Stimulated activated CD4-positive, alpha-beta T cell treated with anti-CD3 and anti-CD28 coated beads, Interleukin-4, amount 100 ng/mL, for 48 hours (primary cell): Measurements from ENCODE around the gene KLK14.

Experiments
- DNase-seq, 2 donors: peaks; one replicate each; pipeline ENCODE4 v3.0.0-alpha.2; 2020; ENCODE audit warnings: low read depth in 2 of 2

The KLK14 gene

GRCh38 chr19:51044327-51044726 is 38.4 kb downstream of the KLK14 start:
- DNase-seq, result no peak

DNA sequence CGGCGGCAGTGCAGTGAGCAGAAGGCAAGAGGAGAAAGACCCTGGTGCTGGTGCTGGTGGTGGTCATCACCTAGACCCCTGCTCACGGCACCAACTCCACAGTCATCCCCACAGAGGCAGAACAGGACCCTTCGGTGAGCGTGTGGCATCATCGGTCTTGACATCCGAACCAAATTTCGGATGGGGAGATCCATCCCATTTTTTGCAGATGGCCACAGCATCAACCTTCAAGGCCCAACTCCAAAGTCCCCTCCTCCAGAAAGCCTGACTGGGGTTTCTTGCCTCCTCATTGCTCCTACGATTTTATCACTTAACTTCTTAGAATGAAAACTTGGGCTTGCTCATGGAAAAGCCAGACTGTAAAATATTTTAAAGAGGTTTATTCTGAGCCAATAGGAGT is 39.2 kb downstream of the KLK14 start:
- DNase-seq, result no peak

- no peak for DNase-seq
Measured at GRCh38 chr19:51040151-51040550, 42.5 kb downstream of the KLK14 start.

DNA sequence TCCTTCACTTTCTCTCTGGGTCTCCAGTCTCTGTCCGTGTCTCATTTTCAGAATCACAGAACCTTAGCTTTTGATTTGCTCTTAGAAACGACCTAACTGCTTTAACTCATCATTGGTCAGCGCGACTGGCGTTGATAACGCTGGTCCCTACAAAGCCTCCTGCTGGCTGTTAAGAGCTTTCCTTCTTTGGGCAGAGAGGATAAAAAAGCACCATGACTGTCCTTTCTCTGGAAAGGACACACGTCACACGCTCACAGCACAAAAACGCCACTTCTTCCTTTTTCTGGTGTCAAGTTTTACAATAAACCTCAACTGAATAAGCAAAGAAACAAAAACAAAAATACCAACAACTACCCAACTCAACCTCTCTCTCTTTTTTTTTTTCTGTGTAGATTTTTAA is 46.2 kb downstream of the KLK14 start:
- no peak for DNase-seq

GRCh38 chr19:51034704-51035103 is 48.0 kb downstream of the KLK14 start, which contains the start of gene KLK12:
KLK12 (minus strand) TSS chr19:51035002; CDS start chr19:51034621, 381 bp downstream.
- no peak for DNase-seq

- DNase-seq, result no peak
Measured at GRCh38 chr19:51031880-51032225, 50.8 kb downstream of the KLK14 start.

DNA sequence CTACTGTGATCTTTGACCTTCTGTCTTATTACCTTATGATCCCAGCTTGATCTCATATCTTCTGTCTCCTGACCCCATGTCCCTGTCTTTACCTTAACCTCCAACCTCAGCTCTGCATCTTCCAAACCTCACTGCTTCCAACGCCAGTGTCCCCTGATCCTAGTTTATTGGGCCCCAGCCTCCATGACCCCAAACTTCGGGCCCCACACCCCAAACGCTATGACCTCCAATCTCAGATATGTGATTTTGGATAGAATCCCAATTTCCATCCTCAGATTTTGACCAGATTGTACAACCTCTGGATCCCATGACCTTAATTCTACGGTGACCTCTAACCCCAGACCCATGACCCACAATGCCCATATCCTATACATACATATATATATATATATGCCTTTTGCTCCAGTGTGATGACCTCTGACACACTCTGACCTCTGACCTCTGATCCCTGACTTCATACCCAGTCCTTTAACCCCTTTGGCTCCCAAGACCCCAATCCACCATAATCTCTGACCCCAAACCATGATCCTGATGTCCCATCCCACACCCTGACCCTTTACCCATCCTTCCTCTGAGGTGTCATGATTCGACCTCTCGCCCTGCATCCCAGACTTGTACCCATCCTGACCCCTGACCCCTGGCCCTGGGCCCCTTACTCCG is 51.3 kb downstream of the KLK14 start:
- no peak for DNase-seq

GRCh38 chr19:51030631-51031030 is 52.1 kb downstream of the KLK14 start:
- no peak for DNase-seq

GRCh38 chr19:51029718-51030117 is 53.0 kb downstream of the KLK14 start:
- DNase-seq, result no peak
